ENCODE results near the gene FN1.

The FN1 gene

GRCh38 chr2:215378045-215378444 lies 57.8 kb downstream of the FN1 start:
- no peak for TF ChIP-seq JUND (IDR thresholded peaks at IDR 0.05; ENCODE audit: low read depth)
- in situ Hi-C loops (cut with HindIII; ENCODE audit: low pct_unique_long_range_greater_than_20kb, low sequenced_read_pairs), result no loop called here
- no peak for DNase-seq (ENCODE audit: low read depth in 1 of 2, low spot score in 1 of 2)

- in situ Hi-C loops (cut with HindIII; ENCODE audit: low pct_unique_long_range_greater_than_20kb, low sequenced_read_pairs), result no loop called here
- no peak for DNase-seq (ENCODE audit: low read depth in 1 of 2, low spot score in 1 of 2)
- no peak for TF ChIP-seq JUND (IDR thresholded peaks at IDR 0.05; ENCODE audit: low read depth)
These were observed 58.6 kb downstream of the FN1 start for GRCh38 chr2:215377283-215377682.

- in situ Hi-C loops (cut with HindIII; ENCODE audit: low pct_unique_long_range_greater_than_20kb, low sequenced_read_pairs), result no loop called here
- no peak for DNase-seq (ENCODE audit: low read depth in 1 of 2, low spot score in 1 of 2)
- no peak for TF ChIP-seq JUND (IDR thresholded peaks at IDR 0.05; ENCODE audit: low read depth)
These were observed 59.6 kb downstream of the FN1 start for GRCh38 chr2:215376103-215376780.

- in situ Hi-C loops (cut with HindIII; ENCODE audit: low pct_unique_long_range_greater_than_20kb, low sequenced_read_pairs), result no loop called here
- no peak for TF ChIP-seq JUND (IDR thresholded peaks at IDR 0.05; ENCODE audit: low read depth)
- no peak for DNase-seq (ENCODE audit: low read depth in 1 of 2, low spot score in 1 of 2)
These were observed 60.4 kb downstream of the FN1 start for GRCh38 chr2:215375467-215375830.

- in situ Hi-C loops (cut with HindIII; ENCODE audit: low pct_unique_long_range_greater_than_20kb, low sequenced_read_pairs), result no loop called here
- no peak for DNase-seq (ENCODE audit: low read depth in 1 of 2, low spot score in 1 of 2)
- no peak for TF ChIP-seq JUND (IDR thresholded peaks at IDR 0.05; ENCODE audit: low read depth)
These were observed 61.0 kb downstream of the FN1 start for GRCh38 chr2:215374642-215375466.

GRCh38 chr2:215374002-215374401 lies 61.9 kb downstream of the FN1 start:
- TF ChIP-seq JUND (IDR thresholded peaks at IDR 0.05; ENCODE audit: low read depth), result no peak
- no peak for DNase-seq (ENCODE audit: low read depth in 1 of 2, low spot score in 1 of 2)
- in situ Hi-C loops (cut with HindIII; ENCODE audit: low pct_unique_long_range_greater_than_20kb, low sequenced_read_pairs), result no loop called here

GRCh38 chr2:215372968-215373649 lies 62.8 kb downstream of the FN1 start:
- in situ Hi-C loops (cut with HindIII; ENCODE audit: low pct_unique_long_range_greater_than_20kb, low sequenced_read_pairs), result no loop called here
- DNase-seq (ENCODE audit: low read depth in 1 of 2, low spot score in 1 of 2), result no peak
- TF ChIP-seq JUND (IDR thresholded peaks at IDR 0.05; ENCODE audit: low read depth), result no peak

- no peak for DNase-seq (ENCODE audit: low read depth in 1 of 2, low spot score in 1 of 2)
- no peak for TF ChIP-seq JUND (IDR thresholded peaks at IDR 0.05; ENCODE audit: low read depth)
- in situ Hi-C loops (cut with HindIII; ENCODE audit: low pct_unique_long_range_greater_than_20kb, low sequenced_read_pairs), result no loop called here
These were observed 63.7 kb downstream of the FN1 start for GRCh38 chr2:215371915-215372897.

- in situ Hi-C loops (cut with HindIII; ENCODE audit: low pct_unique_long_range_greater_than_20kb, low sequenced_read_pairs), result no loop called here
- no peak for TF ChIP-seq JUND (IDR thresholded peaks at IDR 0.05; ENCODE audit: low read depth)
- DNase-seq (ENCODE audit: low read depth in 1 of 2, low spot score in 1 of 2), result no peak
These were observed 65.5 kb downstream of the FN1 start for GRCh38 chr2:215370112-215370965.

- in situ Hi-C loops (cut with HindIII; ENCODE audit: low pct_unique_long_range_greater_than_20kb, low sequenced_read_pairs), result no loop called here
- no peak for DNase-seq (ENCODE audit: low read depth in 1 of 2, low spot score in 1 of 2)
- no peak for TF ChIP-seq JUND (IDR thresholded peaks at IDR 0.05; ENCODE audit: low read depth)
These were observed 66.6 kb downstream of the FN1 start for GRCh38 chr2:215369181-215369760.

- no peak for TF ChIP-seq JUND (IDR thresholded peaks at IDR 0.05; ENCODE audit: low read depth)
- DNase-seq (ENCODE audit: low read depth in 1 of 2, low spot score in 1 of 2), result no peak
- in situ Hi-C loops (cut with HindIII; ENCODE audit: low pct_unique_long_range_greater_than_20kb, low sequenced_read_pairs), result no loop called here
These were observed 67.4 kb downstream of the FN1 start for GRCh38 chr2:215368493-215368809.
